Measurements from ENCODE around the gene ATP2B2. TPM values are rescaled to one million over a fixed set of nuclear protein-coding genes. Genes with fewer than 3 reads are reported as not detected.

Gene ATP2B2
- total and polyA plus RNA-seq, 2 experiments from 2014 or later: 0.42 to 0.63 TPM

DNA sequence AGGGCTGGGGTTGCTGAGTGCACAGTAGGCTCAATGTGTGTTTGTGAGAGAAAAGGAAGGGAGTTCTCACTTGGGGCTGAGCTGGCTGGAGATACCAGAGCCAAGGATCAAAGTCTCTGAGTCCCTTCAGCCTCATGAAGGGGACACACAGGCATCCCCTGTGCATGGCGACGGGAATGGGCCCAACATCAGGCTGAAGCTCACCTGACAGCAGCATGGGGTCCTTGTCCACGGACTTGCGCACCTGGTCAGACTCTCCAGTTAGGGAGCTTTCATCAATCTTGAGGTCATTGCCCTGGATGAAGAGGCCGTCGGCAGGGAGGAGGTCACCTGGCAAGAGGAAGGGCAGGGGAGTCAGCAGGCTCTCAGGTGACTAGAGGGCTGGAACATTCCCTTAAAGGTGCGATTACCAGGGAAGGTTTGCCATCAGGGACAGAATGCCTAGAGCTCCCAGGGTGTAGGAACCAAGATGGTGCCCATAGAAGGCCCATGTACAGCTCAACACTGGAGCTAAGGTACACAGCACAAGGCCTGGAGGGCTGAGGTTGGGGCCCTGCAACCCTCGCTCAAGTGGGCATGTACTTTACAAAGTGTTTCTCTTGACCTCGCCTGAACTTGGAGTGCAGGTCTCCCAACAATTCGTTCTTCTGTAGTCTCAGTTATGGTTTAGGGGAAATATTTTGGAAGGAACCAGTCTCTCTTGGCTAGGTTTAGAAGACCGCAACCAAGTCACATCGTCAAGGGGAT lies 104.5 kb downstream of the ATP2B2 start (continued):
- no peak for TF ChIP-seq CTCF (conservative IDR thresholded peaks at IDR 0.05; ENCODE audit: low read depth in 2 of 2)
- no peak for TF ChIP-seq CREB1 (CRISPR knock-in tag; IDR thresholded peaks at IDR 0.05; ENCODE audit: low read depth)
- TF ChIP-seq EZH2phosphoT487 (IDR thresholded peaks at IDR 0.05; ENCODE audit: unreplicated experiment): no peak
- no peak for TF ChIP-seq STAT1 (IDR thresholded peaks at IDR 0.05; ENCODE audit: unreplicated experiment)
- TF ChIP-seq, protein P1, sequence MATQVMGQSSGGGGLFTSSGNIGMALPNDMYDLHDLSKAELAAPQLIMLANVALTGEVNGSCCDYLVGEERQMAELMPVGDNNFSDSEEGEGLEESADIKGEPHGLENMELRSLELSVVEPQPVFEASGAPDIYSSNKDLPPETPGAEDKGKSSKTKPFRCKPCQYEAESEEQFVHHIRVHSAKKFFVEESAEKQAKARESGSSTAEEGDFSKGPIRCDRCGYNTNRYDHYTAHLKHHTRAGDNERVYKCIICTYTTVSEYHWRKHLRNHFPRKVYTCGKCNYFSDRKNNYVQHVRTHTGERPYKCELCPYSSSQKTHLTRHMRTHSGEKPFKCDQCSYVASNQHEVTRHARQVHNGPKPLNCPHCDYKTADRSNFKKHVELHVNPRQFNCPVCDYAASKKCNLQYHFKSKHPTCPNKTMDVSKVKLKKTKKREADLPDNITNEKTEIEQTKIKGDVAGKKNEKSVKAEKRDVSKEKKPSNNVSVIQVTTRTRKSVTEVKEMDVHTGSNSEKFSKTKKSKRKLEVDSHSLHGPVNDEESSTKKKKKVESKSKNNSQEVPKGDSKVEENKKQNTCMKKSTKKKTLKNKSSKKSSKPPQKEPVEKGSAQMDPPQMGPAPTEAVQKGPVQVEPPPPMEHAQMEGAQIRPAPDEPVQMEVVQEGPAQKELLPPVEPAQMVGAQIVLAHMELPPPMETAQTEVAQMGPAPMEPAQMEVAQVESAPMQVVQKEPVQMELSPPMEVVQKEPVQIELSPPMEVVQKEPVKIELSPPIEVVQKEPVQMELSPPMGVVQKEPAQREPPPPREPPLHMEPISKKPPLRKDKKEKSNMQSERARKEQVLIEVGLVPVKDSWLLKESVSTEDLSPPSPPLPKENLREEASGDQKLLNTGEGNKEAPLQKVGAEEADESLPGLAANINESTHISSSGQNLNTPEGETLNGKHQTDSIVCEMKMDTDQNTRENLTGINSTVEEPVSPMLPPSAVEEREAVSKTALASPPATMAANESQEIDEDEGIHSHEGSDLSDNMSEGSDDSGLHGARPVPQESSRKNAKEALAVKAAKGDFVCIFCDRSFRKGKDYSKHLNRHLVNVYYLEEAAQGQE (IDR thresholded peaks at IDR 0.05; ENCODE audit: unreplicated experiment): no peak
- TF ChIP-seq JUNB (IDR thresholded peaks at IDR 0.05; ENCODE audit: unreplicated experiment): no peak
- TF ChIP-seq EZH2 (IDR thresholded peaks at IDR 0.05; ENCODE audit: low read depth, unreplicated experiment): no peak
- no peak for TF ChIP-seq ZNF331 (CRISPR knock-in tag; IDR thresholded peaks at IDR 0.05; ENCODE audit: low read depth)

DNA sequence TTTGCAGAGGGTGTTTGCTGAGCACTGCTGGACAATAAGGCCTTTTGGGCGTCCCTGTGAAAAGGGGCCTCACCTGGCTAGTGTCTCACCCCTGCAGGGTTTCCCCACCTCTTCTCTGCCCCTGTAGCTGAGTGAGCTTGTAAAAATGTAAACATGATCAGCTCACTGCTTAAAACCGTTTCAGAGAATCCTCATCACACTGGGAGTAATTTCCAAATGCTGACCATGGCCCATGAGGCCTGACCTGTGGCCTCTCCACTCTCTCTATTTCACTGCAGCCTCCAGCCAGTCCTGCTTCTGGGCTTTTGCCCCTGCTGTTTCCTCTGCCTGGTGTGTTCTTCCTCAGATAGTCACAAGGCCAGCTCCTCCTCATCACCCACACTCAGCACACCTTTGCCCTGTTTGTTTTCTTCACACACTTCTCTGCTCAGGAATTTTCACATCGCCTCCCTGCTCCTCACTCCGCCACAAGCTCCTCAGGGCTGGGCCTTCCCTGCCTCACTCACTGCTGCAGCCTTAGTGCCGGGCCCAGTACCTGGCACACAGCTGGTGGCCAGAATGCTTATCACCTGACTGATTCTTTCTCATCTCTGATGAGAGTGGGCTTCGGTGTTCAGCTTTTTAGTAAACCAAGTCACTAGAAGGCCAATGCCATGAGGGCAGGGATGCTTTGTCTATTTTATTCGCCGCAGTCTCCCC lies 105.2 kb downstream of the ATP2B2 start:
- Mint-ChIP-seq H3K27ac (no peak overlapping the region), H3K27me3 (ENCODE audit: insufficient read depth, low read depth, poor library complexity) (peaks cover 7% of the 10 kb centered on the region), H3K36me3 (ENCODE audit: low read depth) (no peaks in the 10 kb centered on the region; the same call in 2 of the 3 replicates), H3K4me1 (peaks cover 24% of the 10 kb centered on the region), H3K4me3 (no peak overlapping the region), H3K9me3 (no peaks in the 10 kb centered on the region)
- no peak overlapping the region for H2AFZ ChIP-seq
- no peaks in the 10 kb centered on the region for H4K20me1 ChIP-seq (replicated peaks; ENCODE audit: insufficient read depth)
- TF ChIP-seq NANOG (IDR thresholded peaks at IDR 0.05; ENCODE audit: borderline replicate concordance) (no peak), JUNB (IDR thresholded peaks at IDR 0.05; ENCODE audit: unreplicated experiment) (no peak), CREB1 (CRISPR knock-in tag; IDR thresholded peaks at IDR 0.05; ENCODE audit: low read depth) (no peak), EZH2 (IDR thresholded peaks at IDR 0.05; ENCODE audit: low read depth, unreplicated experiment) (no peak), ZNF331 (CRISPR knock-in tag; IDR thresholded peaks at IDR 0.05; ENCODE audit: low read depth) (no peak)
- TF ChIP-seq, protein P2, sequence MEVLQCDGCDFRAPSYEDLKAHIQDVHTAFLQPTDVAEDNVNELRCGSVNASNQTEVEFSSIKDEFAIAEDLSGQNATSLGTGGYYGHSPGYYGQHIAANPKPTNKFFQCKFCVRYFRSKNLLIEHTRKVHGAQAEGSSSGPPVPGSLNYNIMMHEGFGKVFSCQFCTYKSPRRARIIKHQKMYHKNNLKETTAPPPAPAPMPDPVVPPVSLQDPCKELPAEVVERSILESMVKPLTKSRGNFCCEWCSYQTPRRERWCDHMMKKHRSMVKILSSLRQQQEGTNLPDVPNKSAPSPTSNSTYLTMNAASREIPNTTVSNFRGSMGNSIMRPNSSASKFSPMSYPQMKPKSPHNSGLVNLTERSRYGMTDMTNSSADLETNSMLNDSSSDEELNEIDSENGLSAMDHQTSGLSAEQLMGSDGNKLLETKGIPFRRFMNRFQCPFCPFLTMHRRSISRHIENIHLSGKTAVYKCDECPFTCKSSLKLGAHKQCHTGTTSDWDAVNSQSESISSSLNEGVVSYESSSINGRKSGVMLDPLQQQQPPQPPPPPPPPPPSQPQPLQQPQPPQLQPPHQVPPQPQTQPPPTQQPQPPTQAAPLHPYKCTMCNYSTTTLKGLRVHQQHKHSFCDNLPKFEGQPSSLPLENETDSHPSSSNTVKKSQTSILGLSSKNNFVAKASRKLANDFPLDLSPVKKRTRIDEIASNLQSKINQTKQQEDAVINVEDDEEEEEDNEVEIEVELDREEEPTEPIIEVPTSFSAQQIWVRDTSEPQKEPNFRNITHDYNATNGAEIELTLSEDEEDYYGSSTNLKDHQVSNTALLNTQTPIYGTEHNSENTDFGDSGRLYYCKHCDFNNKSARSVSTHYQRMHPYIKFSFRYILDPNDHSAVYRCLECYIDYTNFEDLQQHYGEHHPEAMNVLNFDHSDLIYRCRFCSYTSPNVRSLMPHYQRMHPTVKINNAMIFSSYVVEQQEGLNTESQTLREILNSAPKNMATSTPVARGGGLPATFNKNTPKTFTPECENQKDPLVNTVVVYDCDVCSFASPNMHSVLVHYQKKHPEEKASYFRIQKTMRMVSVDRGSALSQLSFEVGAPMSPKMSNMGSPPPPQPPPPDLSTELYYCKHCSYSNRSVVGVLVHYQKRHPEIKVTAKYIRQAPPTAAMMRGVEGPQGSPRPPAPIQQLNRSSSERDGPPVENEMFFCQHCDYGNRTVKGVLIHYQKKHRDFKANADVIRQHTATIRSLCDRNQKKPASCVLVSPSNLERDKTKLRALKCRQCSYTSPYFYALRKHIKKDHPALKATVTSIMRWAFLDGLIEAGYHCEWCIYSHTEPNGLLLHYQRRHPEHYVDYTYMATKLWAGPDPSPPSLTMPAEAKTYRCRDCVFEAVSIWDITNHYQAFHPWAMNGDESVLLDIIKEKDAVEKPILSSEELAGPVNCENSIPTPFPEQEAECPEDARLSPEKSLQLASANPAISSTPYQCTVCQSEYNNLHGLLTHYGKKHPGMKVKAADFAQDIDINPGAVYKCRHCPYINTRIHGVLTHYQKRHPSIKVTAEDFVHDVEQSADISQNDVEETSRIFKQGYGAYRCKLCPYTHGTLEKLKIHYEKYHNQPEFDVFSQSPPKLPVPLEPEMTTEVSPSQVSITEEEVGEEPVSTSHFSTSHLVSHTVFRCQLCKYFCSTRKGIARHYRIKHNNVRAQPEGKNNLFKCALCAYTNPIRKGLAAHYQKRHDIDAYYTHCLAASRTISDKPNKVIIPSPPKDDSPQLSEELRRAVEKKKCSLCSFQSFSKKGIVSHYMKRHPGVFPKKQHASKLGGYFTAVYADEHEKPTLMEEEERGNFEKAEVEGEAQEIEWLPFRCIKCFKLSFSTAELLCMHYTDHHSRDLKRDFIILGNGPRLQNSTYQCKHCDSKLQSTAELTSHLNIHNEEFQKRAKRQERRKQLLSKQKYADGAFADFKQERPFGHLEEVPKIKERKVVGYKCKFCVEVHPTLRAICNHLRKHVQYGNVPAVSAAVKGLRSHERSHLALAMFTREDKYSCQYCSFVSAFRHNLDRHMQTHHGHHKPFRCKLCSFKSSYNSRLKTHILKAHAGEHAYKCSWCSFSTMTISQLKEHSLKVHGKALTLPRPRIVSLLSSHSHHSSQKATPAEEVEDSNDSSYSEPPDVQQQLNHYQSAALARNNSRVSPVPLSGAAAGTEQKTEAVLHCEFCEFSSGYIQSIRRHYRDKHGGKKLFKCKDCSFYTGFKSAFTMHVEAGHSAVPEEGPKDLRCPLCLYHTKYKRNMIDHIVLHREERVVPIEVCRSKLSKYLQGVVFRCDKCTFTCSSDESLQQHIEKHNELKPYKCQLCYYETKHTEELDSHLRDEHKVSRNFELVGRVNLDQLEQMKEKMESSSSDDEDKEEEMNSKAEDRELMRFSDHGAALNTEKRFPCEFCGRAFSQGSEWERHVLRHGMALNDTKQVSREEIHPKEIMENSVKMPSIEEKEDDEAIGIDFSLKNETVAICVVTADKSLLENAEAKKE (CRISPR knock-in tag; IDR thresholded peaks at IDR 0.05): no peak
- H3F3A ChIP-seq (replicated peaks; ENCODE audit: low read depth): no peaks in the 10 kb centered on the region
- H3K27me3 ChIP-seq (ENCODE audit: insufficient read depth): no peaks in the 10 kb centered on the region
- H3K27ac ChIP-seq (ENCODE audit: low read depth): no peak overlapping the region
- no peaks in the 10 kb centered on the region for H3K9me2 ChIP-seq (ENCODE audit: insufficient read depth)
- H3K4me2 ChIP-seq: no peak overlapping the region
- no peaks in the 10 kb centered on the region for H3K79me2 ChIP-seq (replicated peaks; ENCODE audit: insufficient read depth)
- no peak for ATAC-seq
- DNase-seq (ENCODE audit: low spot score): no peak
- peaks cover 14% of the 10 kb centered on the region; the same call in 1 of the 2 replicates for H3K4me1 ChIP-seq (ENCODE audit: insufficient read depth)
- no peak overlapping the region for H3K4me3 ChIP-seq
- H3K36me3 ChIP-seq (ENCODE audit: insufficient read depth): no peaks in the 10 kb centered on the region

Data from GM23338 (cell line).